Gastrocnemius medialis (tissue), 4 donors: ENCODE data around the gene ESF1.
A peak's percentile ranks its signal among the peaks of the same experiment; 100 is the strongest.

Experiments used
- CTCF ChIP-seq, 5 experiments: fragments of 450-650 bp in 3 of 5; fragments of 200-600 bp in 2 of 5; sonication (generic) in 2 of 5; IDR thresholded peaks in 4 of 5; conservative IDR thresholded peaks in 1 of 5; 1 replicate in 4 of 5; 2 replicates in 1 of 5; pipeline ENCODE4 v1.5.1; 2016 to 2019; ENCODE audit warnings: antibody characterized with exemption in 5 of 5, mild to moderate bottlenecking in 3 of 5, moderate library complexity in 3 of 5
- POLR2A ChIP-seq, 2 donors: fragments of 450-650 bp; IDR thresholded peaks; one replicate each; pipeline ENCODE4 v1.6.1; 2017; ENCODE audit warnings: antibody characterized with exemption in 2 of 2, mild to moderate bottlenecking in 2 of 2, moderate library complexity in 2 of 2

GRCh38 chr20:13771853-13772453, 12.8 kb downstream of the ESF1 start:
- peak in 4 of 5 experiments; percentile 13 to 56 (median 31) for TF ChIP-seq CTCF (IDR thresholded peaks at IDR 0.05 in 4 of 5, conservative IDR thresholded peaks at IDR 0.05 in 1 of 5)
- TF ChIP-seq POLR2A (IDR thresholded peaks at IDR 0.05) = no peak
